HUES48 (cell line): Measurements from ENCODE around the gene MUC13.

Source experiments
- H3K27ac ChIP-seq: one replicate; pipeline ENCODE4 v1.7.0; 2013; ENCODE audit warnings: low read depth, low read length, inconsistent platforms
- H3K27me3 ChIP-seq: 2 replicates; pipeline ENCODE4 v1.6.1; 2013; ENCODE audit warnings: mild to moderate bottlenecking, low read length; ENCODE audit not compliant: control insufficient read depth, insufficient read depth
- H3K36me3 ChIP-seq: 2 replicates; pipeline ENCODE4 v1.6.1; 2013; ENCODE audit warnings: low read length; ENCODE audit not compliant: control insufficient read depth, insufficient read depth
- H3K4me1 ChIP-seq: 2 replicates; pipeline ENCODE4 v1.6.1; 2013; ENCODE audit warnings: mild to moderate bottlenecking, low read length; ENCODE audit not compliant: control insufficient read depth, insufficient read depth
- H3K4me3 ChIP-seq: 2 replicates; pipeline ENCODE4 v1.5.1; 2013; ENCODE audit warnings: mild to moderate bottlenecking, low read depth, low read length
- H3K9ac ChIP-seq: 2 replicates; pipeline ENCODE4 v1.6.1; 2013; ENCODE audit warnings: mild to moderate bottlenecking, low read depth, low read length, moderate library complexity
- H3K9me3 ChIP-seq: 2 replicates; pipeline ENCODE4 v1.6.1; 2013; ENCODE audit warnings: low read length; ENCODE audit not compliant: control insufficient read depth, insufficient read depth

The MUC13 gene

GRCh38 chr3:124884474-124885101, 50.0 kb downstream of the MUC13 start:
- H3K27ac ChIP-seq = no peak overlapping the region
- no peaks in the 10 kb centered on the region for H3K36me3 ChIP-seq
- H3K9ac ChIP-seq = no peak overlapping the region
- no peak overlapping the region for H3K4me3 ChIP-seq
- H3K4me1 ChIP-seq = peaks cover 59% of the 10 kb centered on the region
- no peaks in the 10 kb centered on the region for H3K27me3 ChIP-seq
- H3K9me3 ChIP-seq = no peaks in the 10 kb centered on the region

GRCh38 chr3:124883766-124884473, 50.6 kb downstream of the MUC13 start:
- Histone ChIP-seq H3K4me1 (peaks cover 57% of the 10 kb centered on the region), H3K9ac (peak overlapping the region; percentile 34; the same call in 1 of the 2 replicates), H3K4me3 (peak overlapping the region; percentile 37; the same call in 1 of the 2 replicates), H3K27me3 (no peaks in the 10 kb centered on the region), H3K9me3 (no peaks in the 10 kb centered on the region), H3K36me3 (no peaks in the 10 kb centered on the region), H3K27ac (peak overlapping the region; percentile 81)

- H3K27ac ChIP-seq = peak overlapping the region; percentile 81
Measured at GRCh38 chr3:124882816-124883747, 51.5 kb downstream of the MUC13 start.

GRCh38 chr3:124881976-124882697, 52.4 kb downstream of the MUC13 start:
- no peaks in the 10 kb centered on the region for H3K27me3 ChIP-seq
- no peak overlapping the region for H3K9ac ChIP-seq
- peak overlapping the region; percentile 81 for H3K27ac ChIP-seq
- H3K4me1 ChIP-seq = peaks cover 52% of the 10 kb centered on the region
- no peaks in the 10 kb centered on the region for H3K9me3 ChIP-seq
- peaks cover 8% of the 10 kb centered on the region; the same call in 1 of the 2 replicates for H3K36me3 ChIP-seq
- no peak overlapping the region for H3K4me3 ChIP-seq

More at GRCh38 chr3:124882816-124883747, 51.5 kb downstream of the MUC13 start:
- no peaks in the 10 kb centered on the region for H3K27me3 ChIP-seq
- H3K4me1 ChIP-seq = peaks cover 52% of the 10 kb centered on the region
- peaks cover 7% of the 10 kb centered on the region; the same call in 1 of the 2 replicates for H3K36me3 ChIP-seq
- H3K9ac ChIP-seq = peak overlapping the region; percentile 34; the same call in 1 of the 2 replicates
- peak overlapping the region; percentile 37; the same call in 1 of the 2 replicates for H3K4me3 ChIP-seq
- no peaks in the 10 kb centered on the region for H3K9me3 ChIP-seq

- H3K9me3 ChIP-seq = no peaks in the 10 kb centered on the region
- H3K4me1 ChIP-seq = peaks cover 40% of the 10 kb centered on the region
- H3K4me3 ChIP-seq = no peak overlapping the region
- no peak overlapping the region for H3K9ac ChIP-seq
- peaks cover 8% of the 10 kb centered on the region; the same call in 1 of the 2 replicates for H3K36me3 ChIP-seq
- H3K27ac ChIP-seq = no peak overlapping the region
- no peaks in the 10 kb centered on the region for H3K27me3 ChIP-seq
Measured at GRCh38 chr3:124879337-124879680, 55.2 kb downstream of the MUC13 start.

- Histone ChIP-seq H3K36me3 (peaks cover 8% of the 10 kb centered on the region; the same call in 1 of the 2 replicates), H3K27ac (no peak overlapping the region), H3K4me1 (peaks cover 40% of the 10 kb centered on the region), H3K4me3 (no peak overlapping the region), H3K9ac (no peak overlapping the region), H3K9me3 (no peaks in the 10 kb centered on the region), H3K27me3 (no peaks in the 10 kb centered on the region)
Measured at GRCh38 chr3:124878561-124879336, 55.8 kb downstream of the MUC13 start.

- H3K9ac ChIP-seq = no peak overlapping the region
- H3K36me3 ChIP-seq = peaks cover 16% of the 10 kb centered on the region
- no peaks in the 10 kb centered on the region for H3K9me3 ChIP-seq
- no peak overlapping the region for H3K4me3 ChIP-seq
- no peaks in the 10 kb centered on the region for H3K27me3 ChIP-seq
- H3K27ac ChIP-seq = no peak overlapping the region
- H3K4me1 ChIP-seq = peaks cover 38% of the 10 kb centered on the region
Measured at GRCh38 chr3:124877674-124878073, 56.9 kb downstream of the MUC13 start.

- H3K4me3 ChIP-seq = no peak overlapping the region
- peaks cover 33% of the 10 kb centered on the region for H3K4me1 ChIP-seq
- peak overlapping the region; percentile 26 for H3K27ac ChIP-seq
- H3K9me3 ChIP-seq = no peaks in the 10 kb centered on the region
- H3K9ac ChIP-seq = no peak overlapping the region
- H3K36me3 ChIP-seq = peaks cover 28% of the 10 kb centered on the region
- H3K27me3 ChIP-seq = no peaks in the 10 kb centered on the region
Measured at GRCh38 chr3:124876401-124876878, 58.1 kb downstream of the MUC13 start.

- no peaks in the 10 kb centered on the region for H3K9me3 ChIP-seq
- no peak overlapping the region for H3K4me3 ChIP-seq
- no peaks in the 10 kb centered on the region for H3K27me3 ChIP-seq
- peaks cover 43% of the 10 kb centered on the region for H3K36me3 ChIP-seq
- H3K4me1 ChIP-seq = peaks cover 20% of the 10 kb centered on the region
- no peak overlapping the region for H3K9ac ChIP-seq
- peak overlapping the region; percentile 32 for H3K27ac ChIP-seq
Measured at GRCh38 chr3:124873226-124873625, 61.3 kb downstream of the MUC13 start.
